Liver (tissue), 9 donors: Measurements from ENCODE around the gene TNNI3K. TPM values are rescaled to one million over a fixed set of nuclear protein-coding genes. Genes with fewer than 3 reads are reported as not detected.

ENCODE experiments used
- DNase-seq: peaks from one replicate; pipeline ENCODE4 v3.0.0-alpha.2; 2017; ENCODE audit warnings: low spot score
- H3K27ac ChIP-seq, 2 donors: one replicate each; pipeline ENCODE4 v1.7.0; 2013; ENCODE audit warnings: inconsistent platforms in 2 of 2, low read length in 2 of 2, control low read depth in 1 of 2, low read depth in 1 of 2, mild to moderate bottlenecking in 1 of 2
- H3K27me3 ChIP-seq, 4 donors: one replicate each; pipeline versions ENCODE4 v1.6.1 to v1.7.0; 2013; ENCODE audit warnings: low read length in 3 of 4, inconsistent platforms in 1 of 4, mild to moderate bottlenecking in 1 of 4, moderate library complexity in 1 of 4; ENCODE audit not compliant: control insufficient read depth in 4 of 4, insufficient read depth in 4 of 4
- H3K36me3 ChIP-seq, 4 donors: one replicate each; pipeline versions ENCODE4 v1.6.1 to v1.7.0; 2013; ENCODE audit warnings: low read length in 3 of 4, mild to moderate bottlenecking in 3 of 4, low read depth in 1 of 4, moderate library complexity in 1 of 4; ENCODE audit not compliant: control insufficient read depth in 4 of 4, insufficient read depth in 3 of 4
- H3K4me1 ChIP-seq, 4 donors: one replicate each; pipeline versions ENCODE4 v1.6.1 to v1.7.0; 2013; ENCODE audit warnings: low read length in 3 of 4, mild to moderate bottlenecking in 3 of 4, moderate library complexity in 1 of 4; ENCODE audit not compliant: control insufficient read depth in 4 of 4, insufficient read depth in 4 of 4
- H3K4me3 ChIP-seq, 3 donors: one replicate each; pipeline versions ENCODE4 v1.6.1 to v1.7.0; 2013; ENCODE audit warnings: low read length in 3 of 3, control low read depth in 1 of 3, low read depth in 1 of 3, mild to moderate bottlenecking in 1 of 3
- H3K9ac ChIP-seq, 2 donors: one replicate each; pipeline ENCODE4 v1.7.0; 2013; ENCODE audit warnings: low read length in 2 of 2, mild to moderate bottlenecking in 2 of 2, moderate library complexity in 2 of 2, control low read depth in 1 of 2, low read depth in 1 of 2
- H3K9me3 ChIP-seq, 4 donors: one replicate each; pipeline versions ENCODE4 v1.6.1 to v1.7.0; 2013; ENCODE audit warnings: low read length in 3 of 4; ENCODE audit not compliant: control insufficient read depth in 4 of 4
- EGR1 ChIP-seq, 2 donors: IDR thresholded peaks; 2 replicates each; pipeline ENCODE4 v1.6.1; 2016 to 2018; ENCODE audit warnings: antibody characterized with exemption in 2 of 2, low read depth in 2 of 2
- GABPA ChIP-seq, 2 donors: IDR thresholded peaks in 1 of 2; conservative IDR thresholded peaks in 1 of 2; 2 replicates each; pipeline ENCODE4 v1.6.1; 2016; ENCODE audit warnings: antibody characterized with exemption in 2 of 2, mild to moderate bottlenecking in 1 of 2, moderate library complexity in 1 of 2
- HNF4A ChIP-seq, 2 donors: conservative IDR thresholded peaks; 2 replicates each; pipeline ENCODE4 v1.6.1; 2016; ENCODE audit warnings: antibody characterized with exemption in 2 of 2, mild to moderate bottlenecking in 2 of 2
- HNF4G ChIP-seq: IDR thresholded peaks from 2 replicates; pipeline ENCODE4 v1.6.1; 2016; ENCODE audit warnings: antibody characterized with exemption
- RAD21 ChIP-seq, 2 donors: IDR thresholded peaks; 2 replicates each; pipeline ENCODE4 v1.6.1; 2016; ENCODE audit warnings: antibody characterized with exemption in 2 of 2, mild to moderate bottlenecking in 2 of 2
- SP1 ChIP-seq: IDR thresholded peaks from 2 replicates; pipeline ENCODE4 v1.6.1; 2018; ENCODE audit warnings: antibody characterized with exemption, mild to moderate bottlenecking
- TAF1 ChIP-seq: conservative IDR thresholded peaks from 2 replicates; pipeline ENCODE4 v1.6.1; 2016; ENCODE audit warnings: antibody characterized with exemption, mild to moderate bottlenecking
- YY1 ChIP-seq: IDR thresholded peaks from 2 replicates; pipeline ENCODE4 v1.6.1; 2016; ENCODE audit warnings: antibody characterized with exemption, mild to moderate bottlenecking
- whole genome bisulfite sequencing: extraction: QIAGEN DNeasy Blood & Tissue Kit; methylation state at CpG from one replicate; pipeline ENCODE4 v1.1.7; 2013; 5-methylcytosine and 5-hydroxymethylcytosine counted together
- polyA plus RNA-seq, 2 donors: library from polyadenylated mRNA; stranded (reverse) in 1 of 2; unstranded in 1 of 2; fragments of 200-250 nt in 1 of 2; fragments of >200 nt in 1 of 2; fragmentation: Nextera tagmentation in 1 of 2; extraction: Ambion mirVana in 1 of 2; gene quantifications; one replicate each; pipeline versions ENCODE4 v1.2.1 to v1.2.3, GENCODE V29; 2013 to 2015
- total RNA-seq, 2 donors: library from RNA; depleted of rRNA; stranded (reverse); fragments of >200 nt; gene quantifications; one replicate each; pipeline ENCODE4 v1.2.3, GENCODE V29; 2014
- TF ChIP-seq, protein P1 (sequence below): IDR thresholded peaks from 2 replicates; pipeline ENCODE4 v1.6.1; 2016; ENCODE audit warnings: antibody characterized with exemption, mild to moderate bottlenecking
- TF ChIP-seq, protein P2 (sequence below): IDR thresholded peaks from 2 replicates; pipeline ENCODE4 v1.6.1; 2016; ENCODE audit warnings: antibody characterized with exemption
- TF ChIP-seq, protein P3 (sequence below): fragments of 150-350 bp; IDR thresholded peaks from 2 replicates; pipeline ENCODE4 v1.5.1; 2017; ENCODE audit warnings: improper control_type of control experiment, low read depth, low read length; ENCODE audit not compliant: missing input control
- TF ChIP-seq, protein P4 (sequence below): IDR thresholded peaks from 2 replicates; pipeline ENCODE4 v1.6.1; 2016; ENCODE audit warnings: antibody characterized with exemption
- donor health status: healthy.
- donor health status: healthy.
- donor health status: healthy.
- donor health status: healthy.
- donor health status: healthy.

The TNNI3K gene
- total and polyA plus RNA-seq, 4 donors: 0.09 to 0.10 TPM; not detected in 2

DNA sequence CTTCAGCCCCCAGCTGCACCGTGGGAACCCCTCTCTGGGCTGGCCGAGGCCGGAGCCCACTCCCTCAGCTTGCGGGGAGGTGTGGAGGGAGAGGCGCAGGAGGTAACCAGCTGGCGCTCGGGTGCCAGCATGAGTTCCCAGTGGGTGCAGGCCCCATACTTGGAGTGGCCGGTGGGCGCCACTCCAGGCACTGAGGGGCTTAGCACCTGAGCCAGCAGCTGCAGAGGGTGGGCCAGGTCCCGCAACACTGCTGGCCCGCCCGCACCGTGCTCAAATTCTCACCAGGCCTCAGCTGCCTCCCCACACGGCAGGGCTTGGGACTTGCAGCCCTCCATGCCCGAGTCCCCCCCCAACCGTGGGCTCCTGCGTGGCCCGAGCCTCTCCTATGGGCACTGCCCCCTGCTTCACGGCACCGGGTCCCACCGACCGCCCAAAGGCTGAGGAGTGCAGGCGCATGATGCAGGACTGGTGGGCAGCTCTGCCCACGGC is 230.1 kb downstream of the TNNI3K start:
- 95% methylated on average over 24 of the region's 24 CpGs for WGBS
- no peak for TF ChIP-seq HNF4A (conservative IDR thresholded peaks at IDR 0.05)
- TF ChIP-seq HNF4G: no peak
- TF ChIP-seq, protein P1, sequence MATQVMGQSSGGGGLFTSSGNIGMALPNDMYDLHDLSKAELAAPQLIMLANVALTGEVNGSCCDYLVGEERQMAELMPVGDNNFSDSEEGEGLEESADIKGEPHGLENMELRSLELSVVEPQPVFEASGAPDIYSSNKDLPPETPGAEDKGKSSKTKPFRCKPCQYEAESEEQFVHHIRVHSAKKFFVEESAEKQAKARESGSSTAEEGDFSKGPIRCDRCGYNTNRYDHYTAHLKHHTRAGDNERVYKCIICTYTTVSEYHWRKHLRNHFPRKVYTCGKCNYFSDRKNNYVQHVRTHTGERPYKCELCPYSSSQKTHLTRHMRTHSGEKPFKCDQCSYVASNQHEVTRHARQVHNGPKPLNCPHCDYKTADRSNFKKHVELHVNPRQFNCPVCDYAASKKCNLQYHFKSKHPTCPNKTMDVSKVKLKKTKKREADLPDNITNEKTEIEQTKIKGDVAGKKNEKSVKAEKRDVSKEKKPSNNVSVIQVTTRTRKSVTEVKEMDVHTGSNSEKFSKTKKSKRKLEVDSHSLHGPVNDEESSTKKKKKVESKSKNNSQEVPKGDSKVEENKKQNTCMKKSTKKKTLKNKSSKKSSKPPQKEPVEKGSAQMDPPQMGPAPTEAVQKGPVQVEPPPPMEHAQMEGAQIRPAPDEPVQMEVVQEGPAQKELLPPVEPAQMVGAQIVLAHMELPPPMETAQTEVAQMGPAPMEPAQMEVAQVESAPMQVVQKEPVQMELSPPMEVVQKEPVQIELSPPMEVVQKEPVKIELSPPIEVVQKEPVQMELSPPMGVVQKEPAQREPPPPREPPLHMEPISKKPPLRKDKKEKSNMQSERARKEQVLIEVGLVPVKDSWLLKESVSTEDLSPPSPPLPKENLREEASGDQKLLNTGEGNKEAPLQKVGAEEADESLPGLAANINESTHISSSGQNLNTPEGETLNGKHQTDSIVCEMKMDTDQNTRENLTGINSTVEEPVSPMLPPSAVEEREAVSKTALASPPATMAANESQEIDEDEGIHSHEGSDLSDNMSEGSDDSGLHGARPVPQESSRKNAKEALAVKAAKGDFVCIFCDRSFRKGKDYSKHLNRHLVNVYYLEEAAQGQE: no peak
- TF ChIP-seq TAF1: no peak
- TF ChIP-seq YY1: no peak
- no peak for TF ChIP-seq EGR1 (IDR thresholded peaks at IDR 0.05; ENCODE audit: low read depth in 2 of 2)
- TF ChIP-seq, protein P2, sequence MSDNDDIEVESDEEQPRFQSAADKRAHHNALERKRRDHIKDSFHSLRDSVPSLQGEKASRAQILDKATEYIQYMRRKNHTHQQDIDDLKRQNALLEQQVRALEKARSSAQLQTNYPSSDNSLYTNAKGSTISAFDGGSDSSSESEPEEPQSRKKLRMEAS: no peak
- H3K9ac ChIP-seq: no peak overlapping the region
- H3K4me3 ChIP-seq: no peak overlapping the region
- no peak for DNase-seq
- H3K27me3 ChIP-seq: no peaks in the 10 kb centered on the region
- H3K4me1 ChIP-seq: no peaks in the 10 kb centered on the region
- no peak overlapping the region for H3K27ac ChIP-seq
- no peaks in the 10 kb centered on the region for H3K9me3 ChIP-seq
- no peaks in the 10 kb centered on the region for H3K36me3 ChIP-seq

DNA sequence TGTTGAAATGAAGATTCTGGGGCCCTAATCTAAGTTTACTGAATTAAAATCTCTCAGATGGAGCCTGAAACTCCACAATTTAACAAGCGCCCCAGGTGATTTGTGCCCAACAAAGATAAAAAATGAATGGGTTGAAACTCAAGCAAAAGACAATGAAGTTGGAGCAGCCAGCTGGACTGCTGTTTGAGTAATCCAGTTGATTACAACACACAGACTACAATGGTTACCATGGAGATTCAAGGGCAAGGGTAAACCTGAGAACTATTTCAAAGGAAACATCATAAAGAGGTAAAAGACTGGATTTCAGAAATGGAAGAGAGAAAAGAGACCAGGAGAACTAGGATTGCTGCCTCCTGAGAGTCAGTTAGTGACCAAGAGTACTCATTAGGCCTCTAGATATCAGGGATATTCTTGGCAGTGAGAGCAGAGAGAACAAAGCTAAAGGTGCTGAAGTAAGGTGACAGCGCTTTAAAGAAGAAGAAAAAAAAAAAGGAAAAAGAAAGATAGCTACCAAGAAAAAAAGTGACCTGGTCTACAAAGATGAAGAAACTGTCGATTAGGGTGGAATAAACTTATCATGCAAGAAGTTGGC is 232.7 kb downstream of the TNNI3K start:
- H3K9me3 ChIP-seq: no peaks in the 10 kb centered on the region

DNA sequence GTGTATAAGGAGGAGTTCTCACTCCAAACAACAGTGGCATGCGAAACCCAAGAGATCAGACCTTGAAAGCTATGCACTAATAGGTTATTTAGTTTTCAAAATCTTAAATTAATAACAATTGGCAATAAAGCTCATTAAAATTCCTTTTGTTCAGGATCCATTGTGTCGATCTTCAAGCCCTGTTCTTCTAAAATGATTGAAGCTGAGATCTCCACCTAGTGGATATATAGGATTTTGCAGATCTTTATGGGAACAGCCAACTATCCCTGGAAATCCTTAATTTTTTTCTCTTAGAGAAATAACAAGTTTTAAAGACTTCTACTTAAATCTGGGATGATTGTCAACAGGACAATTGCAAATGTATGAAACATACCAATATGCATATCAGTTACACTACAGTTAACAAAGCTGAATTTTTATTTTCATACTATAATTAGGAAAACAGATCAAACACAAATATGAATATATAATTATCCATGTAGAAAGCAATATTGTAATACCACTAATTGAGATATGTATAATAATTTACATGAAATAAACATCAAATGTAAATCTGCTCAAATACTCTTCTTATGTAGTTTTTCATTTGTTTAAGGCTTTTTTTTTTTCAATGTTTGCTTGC is 233.9 kb downstream of the TNNI3K start:
- H3K36me3 ChIP-seq: no peaks in the 10 kb centered on the region
- no peak overlapping the region for H3K27ac ChIP-seq
- no peaks in the 10 kb centered on the region for H3K27me3 ChIP-seq
- H3K4me3 ChIP-seq: no peak overlapping the region
- no peaks in the 10 kb centered on the region for H3K4me1 ChIP-seq
- no peak overlapping the region for H3K9ac ChIP-seq
- no peaks in the 10 kb centered on the region for H3K9me3 ChIP-seq
- TF ChIP-seq RAD21 (IDR thresholded peaks at IDR 0.05) (peak; percentile 78 to 82), GABPA (IDR thresholded peaks at IDR 0.05 in 1 of 2, conservative IDR thresholded peaks at IDR 0.05 in 1 of 2) (no peak)
- TF ChIP-seq, protein P3, sequence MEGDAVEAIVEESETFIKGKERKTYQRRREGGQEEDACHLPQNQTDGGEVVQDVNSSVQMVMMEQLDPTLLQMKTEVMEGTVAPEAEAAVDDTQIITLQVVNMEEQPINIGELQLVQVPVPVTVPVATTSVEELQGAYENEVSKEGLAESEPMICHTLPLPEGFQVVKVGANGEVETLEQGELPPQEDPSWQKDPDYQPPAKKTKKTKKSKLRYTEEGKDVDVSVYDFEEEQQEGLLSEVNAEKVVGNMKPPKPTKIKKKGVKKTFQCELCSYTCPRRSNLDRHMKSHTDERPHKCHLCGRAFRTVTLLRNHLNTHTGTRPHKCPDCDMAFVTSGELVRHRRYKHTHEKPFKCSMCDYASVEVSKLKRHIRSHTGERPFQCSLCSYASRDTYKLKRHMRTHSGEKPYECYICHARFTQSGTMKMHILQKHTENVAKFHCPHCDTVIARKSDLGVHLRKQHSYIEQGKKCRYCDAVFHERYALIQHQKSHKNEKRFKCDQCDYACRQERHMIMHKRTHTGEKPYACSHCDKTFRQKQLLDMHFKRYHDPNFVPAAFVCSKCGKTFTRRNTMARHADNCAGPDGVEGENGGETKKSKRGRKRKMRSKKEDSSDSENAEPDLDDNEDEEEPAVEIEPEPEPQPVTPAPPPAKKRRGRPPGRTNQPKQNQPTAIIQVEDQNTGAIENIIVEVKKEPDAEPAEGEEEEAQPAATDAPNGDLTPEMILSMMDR: peak; percentile 59
- TF ChIP-seq, protein P2: no peak
- 11% methylated on average over 2 of the region's 2 CpGs for WGBS
- no peak for DNase-seq

More for the DNA sequence above, 232.7 kb downstream of the TNNI3K start:
- Histone ChIP-seq H3K27me3 (no peaks in the 10 kb centered on the region), H3K4me1 (no peaks in the 10 kb centered on the region), H3K36me3 (no peaks in the 10 kb centered on the region), H3K4me3 (no peak overlapping the region), H3K9ac (no peak overlapping the region), H3K27ac (no peak overlapping the region)
- no peak for DNase-seq
- no peak for TF ChIP-seq YY1
- TF ChIP-seq, protein P4, sequence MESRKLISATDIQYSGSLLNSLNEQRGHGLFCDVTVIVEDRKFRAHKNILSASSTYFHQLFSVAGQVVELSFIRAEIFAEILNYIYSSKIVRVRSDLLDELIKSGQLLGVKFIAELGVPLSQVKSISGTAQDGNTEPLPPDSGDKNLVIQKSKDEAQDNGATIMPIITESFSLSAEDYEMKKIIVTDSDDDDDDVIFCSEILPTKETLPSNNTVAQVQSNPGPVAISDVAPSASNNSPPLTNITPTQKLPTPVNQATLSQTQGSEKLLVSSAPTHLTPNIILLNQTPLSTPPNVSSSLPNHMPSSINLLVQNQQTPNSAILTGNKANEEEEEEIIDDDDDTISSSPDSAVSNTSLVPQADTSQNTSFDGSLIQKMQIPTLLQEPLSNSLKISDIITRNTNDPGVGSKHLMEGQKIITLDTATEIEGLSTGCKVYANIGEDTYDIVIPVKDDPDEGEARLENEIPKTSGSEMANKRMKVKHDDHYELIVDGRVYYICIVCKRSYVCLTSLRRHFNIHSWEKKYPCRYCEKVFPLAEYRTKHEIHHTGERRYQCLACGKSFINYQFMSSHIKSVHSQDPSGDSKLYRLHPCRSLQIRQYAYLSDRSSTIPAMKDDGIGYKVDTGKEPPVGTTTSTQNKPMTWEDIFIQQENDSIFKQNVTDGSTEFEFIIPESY: no peak
- TF ChIP-seq EGR1 (IDR thresholded peaks at IDR 0.05; ENCODE audit: low read depth in 2 of 2): no peak
- TF ChIP-seq SP1: no peak
- 73% methylated on average over 3 of the region's 3 CpGs for WGBS
